ENCODE results near the gene MRPL10. TPM values are rescaled to one million over a fixed set of nuclear protein-coding genes. Genes with fewer than 3 reads are reported as not detected.

MRPL10 gene
- total RNA-seq, 1 experiment from 2014 or later: 49.3 TPM

GRCh38 chr17:47870056-47870455, 38.7 kb upstream of the MRPL10 start:
- Mint-ChIP-seq H3K27ac (ENCODE audit: low read depth, unreplicated experiment) (no peak overlapping the region), H3K4me1 (ENCODE audit: insufficient read depth, unreplicated experiment) (peaks cover 3% of the 10 kb centered on the region), H3K9me3 (ENCODE audit: unreplicated experiment) (no peaks in the 10 kb centered on the region), H3K36me3 (ENCODE audit: insufficient read depth, unreplicated experiment) (no peaks in the 10 kb centered on the region), H3K27me3 (ENCODE audit: insufficient read depth, unreplicated experiment) (peaks cover 24% of the 10 kb centered on the region), H3K4me3 (ENCODE audit: unreplicated experiment) (no peak overlapping the region)
- no peak for TF ChIP-seq CTCF (IDR thresholded peaks at IDR 0.05; ENCODE audit: unreplicated experiment)
- ChIA-PET CTCF (interaction anchor here (1.1 to 1.7 kb wide), 2 partner anchors 11 to 21 kb away, joined by 5 read pairs; no protein-coding TSS in a partner anchor), POLR2A (no interaction called here)
- DNase-seq (ENCODE audit: unreplicated experiment): no peak
- intact Hi-C loops (cut with micrococcal nuclease): no loop called here
- BruUV-seq (replicated peaks): no TSS peak

DNA sequence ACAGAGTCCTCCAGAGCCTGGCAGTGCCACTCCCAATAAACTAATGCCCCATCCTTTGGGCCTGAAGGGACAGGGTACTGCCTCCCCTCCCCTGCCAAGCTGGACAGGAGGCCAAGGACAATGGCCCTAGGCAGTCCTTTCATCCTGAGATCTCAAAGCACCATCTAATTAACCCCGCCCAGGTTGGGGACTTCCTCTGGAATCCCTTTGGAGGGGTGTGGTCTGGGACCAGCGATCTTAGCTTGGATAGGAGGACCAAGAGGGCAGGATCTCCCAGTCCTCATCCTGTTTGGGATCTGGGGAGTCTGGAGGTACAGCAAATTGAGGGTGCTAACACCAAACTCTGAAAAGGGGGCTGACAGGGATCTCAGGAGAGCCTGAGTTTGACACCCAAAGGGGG, 37.8 kb upstream of the MRPL10 start:
- no peaks in the 10 kb centered on the region for H3K36me3 Mint-ChIP-seq (ENCODE audit: insufficient read depth, unreplicated experiment)
- no peak overlapping the region for H3K4me3 Mint-ChIP-seq (ENCODE audit: unreplicated experiment)
- intact Hi-C loops (cut with micrococcal nuclease): no loop called here
- peaks cover 8% of the 10 kb centered on the region for H3K4me1 Mint-ChIP-seq (ENCODE audit: insufficient read depth, unreplicated experiment)
- TF ChIP-seq CTCF (IDR thresholded peaks at IDR 0.05; ENCODE audit: unreplicated experiment): no peak
- H3K27me3 Mint-ChIP-seq (ENCODE audit: insufficient read depth, unreplicated experiment): peaks cover 24% of the 10 kb centered on the region
- ChIA-PET CTCF (interaction anchor here (0.6 to 2.9 kb wide), 4 partner anchors 20 to 465 kb away, joined by 3 to 16 read pairs (median 4); partner anchors contain the start of gene SCRN2), POLR2A (no interaction called here)
- H3K27ac Mint-ChIP-seq (ENCODE audit: low read depth, unreplicated experiment): no peak overlapping the region
- H3K9me3 Mint-ChIP-seq (ENCODE audit: unreplicated experiment): no peaks in the 10 kb centered on the region
- no peak for DNase-seq (ENCODE audit: unreplicated experiment)
- BruUV-seq (replicated peaks): no TSS peak

- intact Hi-C loops (cut with micrococcal nuclease): no loop called here
- Mint-ChIP-seq H3K4me1 (ENCODE audit: insufficient read depth, unreplicated experiment) (peaks cover 13% of the 10 kb centered on the region), H3K9me3 (ENCODE audit: unreplicated experiment) (no peaks in the 10 kb centered on the region), H3K27ac (ENCODE audit: low read depth, unreplicated experiment) (no peak overlapping the region), H3K27me3 (ENCODE audit: insufficient read depth, unreplicated experiment) (peaks cover 24% of the 10 kb centered on the region), H3K4me3 (ENCODE audit: unreplicated experiment) (no peak overlapping the region), H3K36me3 (ENCODE audit: insufficient read depth, unreplicated experiment) (peaks cover 5% of the 10 kb centered on the region)
- CTCF ChIA-PET: interaction anchor here (2.9 kb wide), 1 partner anchor 26 kb away, joined by 16 read pairs; the partner anchor contains the start of gene SCRN2
- no peak for DNase-seq (ENCODE audit: unreplicated experiment)
- no TSS peak for BruUV-seq (replicated peaks)
- POLR2A ChIA-PET: no interaction called here
- TF ChIP-seq CTCF (IDR thresholded peaks at IDR 0.05; ENCODE audit: unreplicated experiment): no peak
Measured at GRCh38 chr17:47867813-47868533, 36.6 kb upstream of the MRPL10 start.

DNA sequence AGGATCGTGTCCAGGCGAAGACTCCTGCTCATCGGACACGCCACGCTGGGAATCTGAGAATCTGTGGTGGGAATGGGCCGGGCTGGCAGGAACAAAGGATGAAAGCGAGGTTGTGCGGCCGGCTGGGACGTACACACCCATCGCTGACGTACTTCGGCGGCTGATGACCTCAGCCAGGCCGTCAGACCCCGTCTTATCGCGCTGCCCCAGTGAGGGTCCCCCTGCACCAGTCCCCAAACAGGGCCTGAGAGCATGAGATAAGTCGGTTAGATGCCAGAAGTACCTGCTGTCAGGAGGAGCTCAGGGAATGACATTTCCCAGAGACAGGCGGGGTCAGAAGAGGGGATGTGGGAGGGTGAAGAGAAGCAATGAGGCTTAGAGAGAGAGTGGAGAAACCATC, 35.6 kb upstream of the MRPL10 start:
- ChIA-PET POLR2A (no interaction called here), CTCF (interaction anchor here (2.9 kb wide), 1 partner anchor 25 kb away, joined by 16 read pairs; the partner anchor contains the start of gene SCRN2)
- no TSS peak for BruUV-seq (replicated peaks)
- no peak for TF ChIP-seq CTCF (IDR thresholded peaks at IDR 0.05; ENCODE audit: unreplicated experiment)
- no peak for DNase-seq (ENCODE audit: unreplicated experiment)
- intact Hi-C loops (cut with micrococcal nuclease): no loop called here
- Mint-ChIP-seq H3K4me1 (ENCODE audit: insufficient read depth, unreplicated experiment) (peaks cover 21% of the 10 kb centered on the region), H3K27ac (ENCODE audit: low read depth, unreplicated experiment) (no peak overlapping the region), H3K4me3 (ENCODE audit: unreplicated experiment) (no peak overlapping the region), H3K36me3 (ENCODE audit: insufficient read depth, unreplicated experiment) (peaks cover 7% of the 10 kb centered on the region), H3K9me3 (ENCODE audit: unreplicated experiment) (no peaks in the 10 kb centered on the region), H3K27me3 (ENCODE audit: insufficient read depth, unreplicated experiment) (peaks cover 24% of the 10 kb centered on the region)
